Prostate gland (tissue), 2 donors: ENCODE measurements around the gene GPRC5A.

Experiments
- CTCF ChIP-seq, 4 experiments: fragments of 200-600 bp in 2 of 4; fragments of 450-650 bp in 2 of 4; sonication (generic) in 2 of 4; IDR thresholded peaks; 1 replicate in 3 of 4; 2 replicates in 1 of 4; pipeline ENCODE4 v1.5.1; 2016 to 2019; ENCODE audit warnings: antibody characterized with exemption in 4 of 4, mild to moderate bottlenecking in 2 of 4, moderate library complexity in 2 of 4
- POLR2A ChIP-seq: fragments of 450-650 bp; IDR thresholded peaks from one replicate; pipeline ENCODE4 v1.6.1; 2016; ENCODE audit warnings: antibody characterized with exemption, mild to moderate bottlenecking
- POLR2AphosphoS5 ChIP-seq: sonication (generic); formaldehyde crosslinking; IDR thresholded peaks from one replicate; pipeline ENCODE4 v1.6.1; 2017; ENCODE audit warnings: antibody characterized with exemption

DNA sequence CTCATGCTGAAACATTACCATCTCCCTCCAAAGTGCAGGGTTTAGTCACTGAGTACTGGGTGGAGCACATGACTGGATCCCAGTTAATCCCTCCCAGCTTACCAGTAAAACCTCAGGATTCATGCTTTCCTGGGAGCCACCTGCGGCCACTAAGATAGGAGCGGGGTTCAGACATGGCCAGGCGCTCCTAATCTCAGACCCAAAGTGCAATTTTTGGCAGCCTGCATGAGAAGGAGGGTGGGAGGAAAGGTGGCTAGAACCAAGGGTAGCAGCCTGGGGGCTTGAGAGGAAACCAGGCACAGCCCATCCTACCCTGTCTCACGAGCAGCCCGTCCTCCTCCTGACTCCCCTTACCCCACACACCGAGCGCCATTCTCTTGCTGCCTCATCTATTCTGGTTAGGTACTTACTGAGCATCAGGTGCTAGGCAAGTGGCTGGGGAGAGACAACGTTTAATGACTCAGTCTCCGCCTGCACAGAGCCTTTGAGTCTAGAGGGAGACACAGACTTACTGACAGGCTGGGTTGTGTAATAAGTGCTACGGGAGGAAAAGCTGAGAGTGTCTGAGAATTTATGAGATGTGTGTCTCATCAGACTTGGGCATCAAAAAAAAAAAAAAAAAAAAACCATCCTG is 9.9 kb downstream of the GPRC5A start:
- TF ChIP-seq CTCF (IDR thresholded peaks at IDR 0.05) (no peak), POLR2A (no peak), POLR2AphosphoS5 (no peak)
